ENCODE measurements around the gene OLFML3. TPM values are rescaled to one million over a fixed set of nuclear protein-coding genes. Genes with fewer than 3 reads are reported as not detected.

The OLFML3 gene
- total RNA-seq, 1 donor, result 3.2 TPM

GRCh38 chr1:114021665-114022099, 42.4 kb downstream of the OLFML3 start:
- DNase-seq (ENCODE audit: low read depth in 2 of 3, low spot score in 2 of 3), result no peak

GRCh38 chr1:114022877-114023276, 43.6 kb downstream of the OLFML3 start:
- DNase-seq (ENCODE audit: low read depth in 2 of 3, low spot score in 2 of 3), result no peak

- DNase-seq (ENCODE audit: low read depth in 2 of 3, low spot score in 2 of 3), result no peak
Measured at GRCh38 chr1:114023377-114023776, 44.1 kb downstream of the OLFML3 start.

- DNase-seq (ENCODE audit: low read depth in 2 of 3, low spot score in 2 of 3), result no peak
Measured at GRCh38 chr1:114024049-114024448, 44.8 kb downstream of the OLFML3 start.

GRCh38 chr1:114025609-114026401, 46.5 kb downstream of the OLFML3 start:
- no peak for DNase-seq (ENCODE audit: low read depth in 2 of 3, low spot score in 2 of 3)

GRCh38 chr1:114026797-114027196, 47.5 kb downstream of the OLFML3 start:
- DNase-seq (ENCODE audit: low read depth in 2 of 3, low spot score in 2 of 3), result no peak

Other genes starting within 250 kb of the OLFML3 start
- 41.5 TPM for gene PHTF1, start 220.0 kb upstream of the OLFML3 start, total RNA-seq
- gene RSBN1, start 167.0 kb upstream of the OLFML3 start, total RNA-seq, result 19.9 TPM
- 7.5 TPM for gene PTPN22, start 107.8 kb upstream of the OLFML3 start, total RNA-seq
- under 0.01 TPM for gene BCL2L15, start 91.9 kb upstream of the OLFML3 start, total RNA-seq
- gene AP4B1, start 74.7 kb upstream of the OLFML3 start, total RNA-seq, result 18.6 TPM
- gene DCLRE1B, start 74.1 kb upstream of the OLFML3 start, total RNA-seq, result 7.3 TPM
- 151 TPM for gene HIPK1, start 50.1 kb upstream of the OLFML3 start, total RNA-seq
- gene SYT6, start 174.4 kb downstream of the OLFML3 start, total RNA-seq, result not detected